Right lobe of liver (tissue), 6 donors: ENCODE measurements around the gene HDGFL2. TPM values are rescaled to one million over a fixed set of nuclear protein-coding genes. Genes with fewer than 3 reads are reported as not detected.

Experiments
- ATAC-seq, 4 donors: fragments of 200-7000 bp; cut with Tn5 transposase; one replicate each; pipeline ENCODE4 v1.9.1; 2020; ENCODE audit warnings: mild to moderate bottlenecking in 4 of 4, moderate library complexity in 4 of 4
- DNase-seq, 3 donors: peaks; one replicate each; pipeline ENCODE4 v3.0.0-alpha.2; 2020
- H3K27ac ChIP-seq, 3 donors: fragments of 200-600 bp; one replicate each; pipeline ENCODE4 v1.8.0; 2022
- H3K27me3 ChIP-seq, 2 donors: fragments of 200-600 bp; one replicate each; pipeline ENCODE4 v1.8.0; 2022
- H3K36me3 ChIP-seq, 4 donors: fragments of 200-600 bp; sonication (generic) in 1 of 4; one replicate each; pipeline versions ENCODE4 v1.5.1 to v1.8.0; 2017 to 2022; ENCODE audit warnings: control low read depth in 1 of 4
- H3K4me1 ChIP-seq, 4 donors: fragments of 200-600 bp; sonication (generic) in 1 of 4; one replicate each; pipeline versions ENCODE4 v1.5.1 to v1.8.0; 2017 to 2022; ENCODE audit warnings: control low read depth in 1 of 4
- H3K4me3 ChIP-seq, 3 donors: fragments of 200-600 bp; one replicate each; pipeline ENCODE4 v1.8.0; 2022
- H3K9me3 ChIP-seq, 4 donors: fragments of 200-600 bp; sonication (generic) in 1 of 4; one replicate each; pipeline versions ENCODE4 v1.5.1 to v1.8.0; 2017 to 2022; ENCODE audit warnings: control low read depth in 1 of 4
- POLR2A ChIP-seq: fragments of 450-650 bp; IDR thresholded peaks from one replicate; pipeline ENCODE4 v1.6.1; 2017; ENCODE audit warnings: antibody characterized with exemption, mild to moderate bottlenecking
- WGBS: methylation state at CpG from one replicate; pipeline ENCODE4 v1.1.6; 2018; ENCODE audit warnings: low coverage, low lambda C conversion rate; ENCODE audit not compliant: insufficient coverage; ENCODE audit errors: missing lambda C conversion rate; 5-methylcytosine and 5-hydroxymethylcytosine counted together
- intact Hi-C, 2 donors: fragments of 100-400 bp; cut with DNase I; formaldehyde crosslinking; loops; one replicate each; pipeline versions ENCODE4 v1.11.2 to v1.14.1; 2022
- long read RNA-seq: library from polyadenylated mRNA; unstranded; transcript quantifications from one replicate; pipeline ENCODE4 v2.0.0, GENCODE V29; 2019
- total RNA-seq, 6 experiments: library from RNA; depleted of rRNA in 2 of 6; stranded (reverse); fragments of >200 nt in 2 of 6; fragmentation: NEBNext Ultra II Directional in 3 of 6; extraction: Animal tissue kit (Norgen Biotek cat#: 25700) in 3 of 6; gene quantifications; one replicate each; pipeline versions ENCODE4 v1.1.0 to v1.2.4, GENCODE V29; 2016 to 2023
- TF ChIP-seq, protein P1 (sequence below), 4 donors: fragments of 200-600 bp in 3 of 4; fragments of 450-650 bp in 1 of 4; IDR thresholded peaks; one replicate each; pipeline versions ENCODE4 v1.5.1 to v1.8.0; 2016 to 2022; ENCODE audit warnings: antibody characterized with exemption in 4 of 4, mild to moderate bottlenecking in 2 of 4
- donor health status: DM: no; HTN: yes; CAD: no.
- donor health status: DM: no; HTN: no; CAD: no.
- donor health status: DM: no; HTN: no; CAD: no.
- donor health status: DM: no; HTN: yes; CAD: no.
- donor health status: DM: no; HTN: yes; CAD: no.

HDGFL2 gene
- total RNA-seq, result 10 to 100 TPM in 5 of 6 experiments, 1 to 10 TPM in 1; 8.4 to 16.3 (median 14.0) TPM
- long read RNA-seq, partial matches to known transcripts, result 1 of 1 reads
- long read RNA-seq, other reads (novel, unspliced or antisense), result 0 of 1 reads

DNA sequence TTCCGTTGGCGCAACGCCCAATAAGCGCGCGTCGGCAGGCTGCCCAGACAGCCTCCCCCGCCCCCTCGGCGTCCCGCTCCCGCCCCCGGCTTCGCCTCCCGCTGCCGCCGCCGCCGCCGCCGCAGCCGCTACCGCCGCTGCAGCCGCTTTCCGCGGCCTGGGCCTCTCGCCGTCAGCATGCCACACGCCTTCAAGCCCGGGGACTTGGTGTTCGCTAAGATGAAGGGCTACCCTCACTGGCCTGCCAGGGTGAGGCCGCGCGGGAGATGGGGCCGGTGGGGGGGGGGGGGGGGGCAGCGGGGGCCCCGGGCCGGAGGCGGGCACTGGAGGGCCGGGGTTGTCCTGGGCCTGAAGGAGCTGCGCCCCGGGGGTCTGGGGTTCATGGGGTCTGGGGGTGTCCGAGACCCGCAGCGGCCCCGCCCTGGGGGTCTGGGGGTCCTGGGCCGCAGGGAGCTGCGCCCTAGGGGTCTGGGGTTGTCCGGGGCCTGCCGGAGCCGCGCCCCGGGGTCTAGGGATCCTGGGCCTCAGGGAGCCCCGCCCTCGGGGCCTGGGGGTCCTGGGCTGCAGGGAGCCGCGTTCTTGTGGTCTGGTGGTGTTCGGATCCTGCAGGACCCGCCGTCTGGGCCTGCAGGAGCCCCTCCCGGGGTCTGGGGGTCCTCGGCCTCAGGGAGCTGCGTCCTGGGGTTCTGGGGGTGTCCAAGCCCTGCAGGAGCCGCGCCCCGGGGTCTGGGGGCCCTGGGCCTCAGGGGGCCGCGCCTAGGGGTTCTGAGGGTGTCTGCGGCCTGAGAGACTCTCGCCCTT lies at the start of gene HDGFL2:
Gene HDGFL2 (plus strand): TSS at position 124 of the 801 bp plus-strand sequence. CDS start 54 bp downstream, at position 178.
- WGBS, result 5% methylated on average over 8 of the region's 71 CpGs
- peaks cover 0 to 20% (median 1%) of the 10 kb centered on the region in 4 donors for H3K36me3 ChIP-seq
- peaks cover 0 to 4% (median 2%) of the 10 kb centered on the region in 4 donors for H3K4me1 ChIP-seq
- peak within 1 kb of the TSS; percentile 64 to 79 (median 66) for H3K27ac ChIP-seq
- ATAC-seq, result no peak
- H3K4me3 ChIP-seq, result peak within 1 kb of the TSS; percentile 75 to 90 (median 80)
- DNase-seq, result peak in 2 of 3 donors; percentile 43 to 64
- no peaks in the 10 kb centered on the region for H3K27me3 ChIP-seq
- intact Hi-C loops, result no loop called here
- no peak for TF ChIP-seq POLR2A
- TF ChIP-seq, protein P1, sequence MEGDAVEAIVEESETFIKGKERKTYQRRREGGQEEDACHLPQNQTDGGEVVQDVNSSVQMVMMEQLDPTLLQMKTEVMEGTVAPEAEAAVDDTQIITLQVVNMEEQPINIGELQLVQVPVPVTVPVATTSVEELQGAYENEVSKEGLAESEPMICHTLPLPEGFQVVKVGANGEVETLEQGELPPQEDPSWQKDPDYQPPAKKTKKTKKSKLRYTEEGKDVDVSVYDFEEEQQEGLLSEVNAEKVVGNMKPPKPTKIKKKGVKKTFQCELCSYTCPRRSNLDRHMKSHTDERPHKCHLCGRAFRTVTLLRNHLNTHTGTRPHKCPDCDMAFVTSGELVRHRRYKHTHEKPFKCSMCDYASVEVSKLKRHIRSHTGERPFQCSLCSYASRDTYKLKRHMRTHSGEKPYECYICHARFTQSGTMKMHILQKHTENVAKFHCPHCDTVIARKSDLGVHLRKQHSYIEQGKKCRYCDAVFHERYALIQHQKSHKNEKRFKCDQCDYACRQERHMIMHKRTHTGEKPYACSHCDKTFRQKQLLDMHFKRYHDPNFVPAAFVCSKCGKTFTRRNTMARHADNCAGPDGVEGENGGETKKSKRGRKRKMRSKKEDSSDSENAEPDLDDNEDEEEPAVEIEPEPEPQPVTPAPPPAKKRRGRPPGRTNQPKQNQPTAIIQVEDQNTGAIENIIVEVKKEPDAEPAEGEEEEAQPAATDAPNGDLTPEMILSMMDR (IDR thresholded peaks at IDR 0.05), result no peak
- H3K9me3 ChIP-seq, result no peaks in the 10 kb centered on the region

DNA sequence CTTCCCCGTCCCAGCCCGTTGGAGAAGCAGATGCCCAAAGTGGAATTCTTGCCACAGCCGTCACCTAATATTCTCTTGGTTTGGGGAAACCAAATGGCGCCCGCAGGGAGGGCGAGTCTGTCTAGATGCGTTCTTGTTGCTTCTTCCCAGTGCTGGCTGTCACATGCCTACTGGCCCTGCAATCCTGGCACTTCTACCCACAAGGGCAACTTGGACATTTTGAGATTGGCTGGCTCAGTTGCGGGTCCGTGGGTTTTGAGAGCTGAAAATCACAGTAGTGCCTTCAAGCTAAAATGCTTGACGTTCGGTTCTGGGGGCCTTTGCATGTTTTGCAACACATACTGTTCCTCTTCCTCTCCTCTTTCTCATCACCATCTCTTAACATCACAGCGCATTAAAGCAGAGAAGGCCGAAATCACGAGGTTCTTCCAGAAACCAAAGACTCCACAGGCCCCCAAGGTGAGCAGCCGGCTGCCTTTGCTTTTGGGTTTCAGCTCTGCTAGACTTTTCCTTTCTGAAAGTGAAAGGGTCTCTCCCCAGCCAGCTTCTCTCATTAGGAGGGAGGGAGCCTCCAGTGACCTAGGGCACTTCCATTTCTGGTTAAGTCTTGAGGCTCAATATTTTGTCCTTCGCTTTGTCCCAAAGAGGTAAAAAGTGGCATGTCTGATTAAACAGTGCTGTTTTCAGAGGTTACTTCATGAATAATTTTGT lies 48.5 kb upstream of the HDGFL2 start:
- TF ChIP-seq, protein P1 (IDR thresholded peaks at IDR 0.05), result no peak
- no peak for TF ChIP-seq POLR2A
- ATAC-seq (no peak), DNase-seq (no peak)
- intact Hi-C loops, result no loop called here
- Histone ChIP-seq H3K27me3 (no peaks in the 10 kb centered on the region), H3K27ac (no peak overlapping the region), H3K36me3 (no peaks in the 10 kb centered on the region), H3K4me3 (no peak overlapping the region), H3K4me1 (no peaks in the 10 kb centered on the region), H3K9me3 (no peaks in the 10 kb centered on the region)
- 82% methylated on average over 9 of the region's 16 CpGs for WGBS

DNA sequence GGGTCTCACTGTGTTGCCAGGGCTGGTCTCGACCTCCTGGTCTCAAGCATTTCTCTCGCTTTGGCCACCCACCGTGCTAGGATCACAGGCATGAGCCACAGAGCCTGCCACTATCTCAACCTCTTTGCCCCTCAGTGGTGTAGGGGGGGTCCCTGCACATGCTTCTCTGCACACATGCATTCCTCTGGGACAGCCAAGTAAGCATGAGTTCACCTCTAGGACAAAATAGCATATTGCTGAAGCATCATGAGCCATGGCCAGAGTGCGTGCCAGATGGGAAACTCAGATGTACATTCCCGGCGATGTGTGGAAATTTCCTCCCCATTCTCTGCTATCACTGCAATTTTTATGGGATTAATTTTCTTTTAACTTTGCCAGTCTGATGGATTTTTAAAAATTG lies 46.6 kb upstream of the HDGFL2 start:
- no peaks in the 10 kb centered on the region for H3K9me3 ChIP-seq
- ATAC-seq (no peak), DNase-seq (no peak)
- intact Hi-C loops, result no loop called here
- no peaks in the 10 kb centered on the region for H3K27me3 ChIP-seq
- 96% methylated on average over 6 of the region's 6 CpGs for WGBS
- no peak for TF ChIP-seq POLR2A
- TF ChIP-seq, protein P1 (IDR thresholded peaks at IDR 0.05), result no peak
- H3K36me3 ChIP-seq, result peaks cover 0 to 5% (median 0%) of the 10 kb centered on the region in 4 donors
- H3K4me1 ChIP-seq, result no peaks in the 10 kb centered on the region
- H3K27ac ChIP-seq, result no peak overlapping the region
- no peak overlapping the region for H3K4me3 ChIP-seq

DNA sequence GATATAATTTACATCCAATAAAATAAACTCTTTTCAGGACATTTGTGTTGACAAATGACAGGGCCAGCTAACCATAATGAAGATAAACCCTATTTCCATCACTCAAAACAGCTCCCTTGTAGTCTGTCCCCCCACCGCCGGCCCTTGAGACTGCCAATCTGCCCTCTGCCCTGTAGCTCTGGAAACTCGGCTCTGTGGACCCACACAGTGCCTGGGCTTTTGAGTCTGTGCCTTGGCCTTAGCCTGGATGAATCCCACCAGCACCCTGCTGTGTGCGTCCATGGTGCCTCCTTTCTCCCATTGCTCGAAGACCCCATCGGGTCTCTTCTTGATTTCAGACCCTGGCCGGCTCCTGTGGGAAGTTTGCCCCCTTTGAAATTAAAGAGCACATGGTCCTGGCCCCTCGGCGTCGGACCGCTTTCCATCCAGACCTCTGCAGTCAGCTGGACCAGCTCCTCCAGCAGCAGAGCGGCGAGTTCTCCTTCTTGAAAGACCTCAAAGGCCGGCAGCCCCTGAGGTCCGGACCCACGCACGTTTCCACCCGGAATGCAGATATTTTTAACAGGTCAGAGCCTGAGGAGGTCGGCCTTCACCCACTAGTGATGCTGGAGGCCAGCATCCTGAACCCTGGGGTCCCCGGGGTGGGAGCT lies 43.6 kb upstream of the HDGFL2 start:
- DNase-seq (no peak), ATAC-seq (no peak)
- peaks cover 0 to 5% (median 0%) of the 10 kb centered on the region in 4 donors for H3K36me3 ChIP-seq
- no peaks in the 10 kb centered on the region for H3K9me3 ChIP-seq
- intact Hi-C loops, result no loop called here
- H3K27me3 ChIP-seq, result no peaks in the 10 kb centered on the region
- no peaks in the 10 kb centered on the region for H3K4me1 ChIP-seq
- TF ChIP-seq, protein P1 (IDR thresholded peaks at IDR 0.05), result no peak
- TF ChIP-seq POLR2A, result no peak
- no peak overlapping the region for H3K4me3 ChIP-seq
- H3K27ac ChIP-seq, result no peak overlapping the region
- 92% methylated on average over 10 of the region's 20 CpGs for WGBS
